ENCODE measurements around the gene CDH4.

The CDH4 gene

GRCh38 chr20:61670274-61670673 lies 418.2 kb downstream of the CDH4 start:
- DNase-seq (ENCODE audit: low read depth), result no peak

- DNase-seq (ENCODE audit: low read depth), result no peak
Measured at GRCh38 chr20:61671559-61671958, 419.5 kb downstream of the CDH4 start.

- no peak for DNase-seq (ENCODE audit: low read depth)
Measured at GRCh38 chr20:61673152-61673847, 421.2 kb downstream of the CDH4 start.

GRCh38 chr20:61674121-61674520 lies 422.1 kb downstream of the CDH4 start:
- DNase-seq (ENCODE audit: low read depth), result no peak

GRCh38 chr20:61674688-61675087 lies 422.6 kb downstream of the CDH4 start:
- no peak for DNase-seq (ENCODE audit: low read depth)

DNA sequence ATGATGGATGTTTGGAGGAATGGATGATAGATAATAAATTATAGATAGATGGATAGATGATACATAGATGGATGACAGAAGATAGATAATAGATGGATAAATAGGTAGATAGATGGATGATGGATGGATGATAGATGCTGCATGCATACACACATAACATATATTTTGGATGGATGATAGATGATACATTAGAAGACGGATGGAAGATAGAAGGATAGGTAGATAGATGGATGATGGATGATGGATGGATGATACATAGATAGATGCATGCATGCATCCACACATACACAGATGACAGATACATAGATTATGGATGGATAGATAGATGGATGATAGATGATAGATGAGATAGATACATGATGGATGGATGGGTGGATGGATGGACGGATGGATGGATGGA lies 425.9 kb downstream of the CDH4 start:
- no peak for DNase-seq (ENCODE audit: low read depth)

GRCh38 chr20:61678437-61678836 lies 426.4 kb downstream of the CDH4 start:
- DNase-seq (ENCODE audit: low read depth), result no peak

GRCh38 chr20:61679473-61679872 lies 427.4 kb downstream of the CDH4 start:
- no peak for DNase-seq (ENCODE audit: low read depth)

DNA sequence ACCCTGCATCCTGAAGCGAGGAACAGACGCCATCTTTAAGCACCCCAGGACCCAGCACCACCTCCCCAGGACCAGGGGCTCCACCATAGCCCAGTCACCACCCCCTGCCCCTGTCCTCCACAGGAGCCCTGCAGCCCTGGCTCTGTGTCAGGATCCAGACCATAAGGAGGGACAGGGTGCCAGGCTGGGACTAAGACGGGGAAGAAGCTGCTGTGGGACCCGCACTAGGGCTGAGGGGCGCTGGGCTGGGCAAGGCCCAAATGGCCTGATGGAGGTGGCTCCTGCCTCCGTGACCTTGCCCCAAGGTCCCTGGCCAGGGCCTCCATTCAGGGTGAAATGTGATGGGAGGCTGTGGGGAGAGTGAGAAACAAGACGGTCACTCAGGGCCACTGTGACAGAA lies 428.0 kb downstream of the CDH4 start:
- no peak for DNase-seq (ENCODE audit: low read depth)

DNA sequence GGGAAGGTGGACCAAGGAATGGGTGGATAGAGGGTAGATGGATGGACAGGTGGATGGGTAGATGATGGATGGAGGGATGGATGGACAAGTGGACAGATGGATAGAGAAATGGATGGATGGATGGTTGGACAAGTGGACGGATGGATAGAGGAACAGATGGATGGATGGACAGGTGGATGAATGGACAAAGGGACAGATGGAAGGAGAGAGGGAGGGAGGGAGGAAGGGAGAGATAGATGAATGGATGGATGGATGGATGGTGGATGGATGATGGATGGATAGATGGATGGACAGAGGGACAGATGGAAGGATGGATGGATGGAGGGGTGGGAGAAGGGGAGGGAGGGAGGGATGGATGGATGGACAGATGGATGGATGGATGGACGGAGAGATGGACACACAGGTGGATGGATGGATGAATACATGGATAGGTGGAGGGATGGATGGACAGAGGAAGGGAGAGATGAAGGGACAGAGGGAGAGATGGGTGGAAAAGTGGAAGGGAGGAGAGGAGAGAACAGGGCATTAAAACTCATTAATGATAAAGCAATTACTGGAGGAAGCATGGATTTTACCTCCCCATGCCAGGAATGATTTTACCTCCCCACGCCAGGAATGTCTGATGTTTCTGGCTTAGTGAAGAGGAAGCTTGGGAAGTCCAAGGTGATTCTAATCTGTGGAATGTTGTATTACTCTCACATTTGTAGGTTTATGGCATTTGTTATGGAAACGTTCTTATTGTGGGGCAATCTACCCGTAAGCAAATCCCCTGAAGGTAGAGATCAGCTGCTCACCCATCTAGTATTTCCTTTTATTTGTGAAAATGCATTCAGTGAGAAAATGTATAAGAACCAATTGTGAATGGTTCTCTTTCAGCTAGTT lies 430.3 kb downstream of the CDH4 start:
- no peak for DNase-seq (ENCODE audit: low read depth)

DNA sequence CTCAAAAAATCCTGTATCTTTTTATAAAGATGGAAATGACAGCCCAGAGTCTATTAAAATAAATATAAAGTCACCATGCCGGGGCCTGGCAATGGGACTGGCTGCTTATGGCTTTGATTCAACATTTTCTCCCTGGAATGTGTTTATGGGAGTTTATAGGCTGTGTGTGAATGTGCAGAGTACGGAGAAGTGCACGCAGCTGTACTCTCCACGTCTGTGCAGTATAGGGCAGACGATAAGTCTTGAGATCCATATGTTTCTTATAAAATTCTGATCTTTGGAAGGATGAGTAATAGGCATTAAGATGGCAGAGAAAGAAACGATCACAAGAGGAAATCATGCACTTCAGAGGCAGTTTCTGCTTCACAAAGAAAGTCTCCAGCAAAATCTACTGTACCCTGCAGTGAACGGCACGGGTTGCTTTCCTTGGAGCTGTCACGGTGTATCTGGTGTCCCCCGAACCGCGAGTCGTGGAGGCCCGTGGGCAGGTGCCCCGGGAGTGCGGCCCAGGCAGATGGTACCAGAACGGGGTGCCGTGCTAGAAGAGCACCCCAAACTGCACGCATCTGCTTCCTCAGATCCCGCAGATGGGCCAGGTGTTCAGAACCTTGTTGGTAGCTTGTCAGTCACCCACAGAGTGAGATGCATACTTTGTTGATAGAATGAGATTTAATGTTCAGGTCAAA lies 431.1 kb downstream of the CDH4 start:
- DNase-seq (ENCODE audit: low read depth), result no peak

- no peak for DNase-seq (ENCODE audit: low read depth)
Measured at GRCh38 chr20:61683721-61684120, 431.7 kb downstream of the CDH4 start.

- DNase-seq (ENCODE audit: low read depth), result no peak
Measured at GRCh38 chr20:61684136-61684535, 432.1 kb downstream of the CDH4 start.

DNA sequence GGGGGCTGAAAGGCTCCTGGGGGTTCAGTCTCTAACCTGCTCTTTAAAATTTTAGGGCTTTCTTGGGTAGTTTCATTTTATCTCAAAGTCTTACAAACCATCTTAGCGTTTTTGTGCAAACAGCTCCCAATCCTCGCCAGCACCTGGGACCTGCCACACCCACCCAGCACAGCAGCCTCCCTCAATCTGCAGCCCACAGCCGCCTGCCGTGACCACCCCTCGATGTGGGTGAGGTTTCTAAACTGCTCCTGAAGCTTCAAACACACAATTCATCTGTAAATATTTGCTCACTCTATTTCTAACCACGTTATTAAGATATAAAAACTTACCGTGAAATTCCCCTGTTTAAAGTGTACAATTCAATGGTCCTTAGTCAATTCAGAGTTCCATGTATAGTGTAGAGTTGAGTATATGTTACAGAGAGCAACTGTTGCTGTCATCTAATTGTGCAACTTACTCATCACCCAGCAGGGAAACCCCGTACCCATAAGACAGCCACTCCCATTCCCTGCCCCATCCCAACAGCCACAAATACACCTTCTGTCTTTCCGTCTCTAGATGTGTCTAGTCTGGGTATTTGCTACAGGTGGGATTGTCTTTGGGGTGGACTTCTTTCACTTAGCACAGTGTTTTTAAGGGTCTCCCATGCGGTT lies 432.6 kb downstream of the CDH4 start:
- DNase-seq (ENCODE audit: low read depth), result no peak

- DNase-seq (ENCODE audit: low read depth), result no peak
Measured at GRCh38 chr20:61685462-61685861, 433.4 kb downstream of the CDH4 start.

GRCh38 chr20:61686051-61686936 lies 434.2 kb downstream of the CDH4 start:
- DNase-seq (ENCODE audit: low read depth), result no peak

DNA sequence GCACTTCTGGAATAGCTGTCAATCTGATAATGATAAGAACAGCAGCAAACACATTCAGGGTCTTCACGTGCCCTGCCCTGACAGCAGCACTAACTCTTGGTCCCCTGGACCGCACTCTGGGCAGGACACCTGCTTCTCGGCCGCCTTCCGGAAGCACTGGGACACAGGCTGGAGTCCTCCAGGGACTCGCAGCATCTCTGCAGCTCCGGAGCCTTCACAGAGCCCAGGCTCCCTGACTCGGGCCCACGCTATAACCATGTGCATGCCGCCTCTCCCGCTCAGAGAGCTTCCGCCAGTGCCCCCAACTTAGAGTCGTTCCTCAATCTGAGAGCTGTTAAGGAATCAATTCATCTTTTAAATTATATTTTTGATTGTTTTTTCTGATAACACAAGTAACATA lies 436.4 kb downstream of the CDH4 start:
- DNase-seq (ENCODE audit: low read depth), result no peak

GRCh38 chr20:61690150-61690549 lies 438.1 kb downstream of the CDH4 start:
- DNase-seq (ENCODE audit: low read depth), result no peak

GRCh38 chr20:61690993-61691838 lies 439.2 kb downstream of the CDH4 start:
- no peak for DNase-seq (ENCODE audit: low read depth)

- DNase-seq (ENCODE audit: low read depth), result no peak
Measured at GRCh38 chr20:61691978-61692377, 439.9 kb downstream of the CDH4 start.
